D721Med (cell line): ENCODE data around the gene PRR7.
A peak's percentile ranks its signal among the peaks of the same experiment; 100 is the strongest.

Experiments
- DNase-seq: peaks from one replicate; pipeline ENCODE4 v3.0.0; 2011; ENCODE audit warnings: low spot score; ENCODE audit not compliant: insufficient read length
- FAIRE-seq: peaks from 2 replicates; lab custom pipeline; 2011; peaks lifted over from hg19 to GRCh38; lab: Jason Lieb, UNC
- TF ChIP-seq, protein P1 (sequence below): IDR thresholded peaks from 2 replicates; pipeline ENCODE4 v1.5.1; 2012; ENCODE audit warnings: mild to moderate bottlenecking, control low read depth; ENCODE audit not compliant: insufficient read depth; ENCODE audit errors: missing control alignments

Gene PRR7

DNA sequence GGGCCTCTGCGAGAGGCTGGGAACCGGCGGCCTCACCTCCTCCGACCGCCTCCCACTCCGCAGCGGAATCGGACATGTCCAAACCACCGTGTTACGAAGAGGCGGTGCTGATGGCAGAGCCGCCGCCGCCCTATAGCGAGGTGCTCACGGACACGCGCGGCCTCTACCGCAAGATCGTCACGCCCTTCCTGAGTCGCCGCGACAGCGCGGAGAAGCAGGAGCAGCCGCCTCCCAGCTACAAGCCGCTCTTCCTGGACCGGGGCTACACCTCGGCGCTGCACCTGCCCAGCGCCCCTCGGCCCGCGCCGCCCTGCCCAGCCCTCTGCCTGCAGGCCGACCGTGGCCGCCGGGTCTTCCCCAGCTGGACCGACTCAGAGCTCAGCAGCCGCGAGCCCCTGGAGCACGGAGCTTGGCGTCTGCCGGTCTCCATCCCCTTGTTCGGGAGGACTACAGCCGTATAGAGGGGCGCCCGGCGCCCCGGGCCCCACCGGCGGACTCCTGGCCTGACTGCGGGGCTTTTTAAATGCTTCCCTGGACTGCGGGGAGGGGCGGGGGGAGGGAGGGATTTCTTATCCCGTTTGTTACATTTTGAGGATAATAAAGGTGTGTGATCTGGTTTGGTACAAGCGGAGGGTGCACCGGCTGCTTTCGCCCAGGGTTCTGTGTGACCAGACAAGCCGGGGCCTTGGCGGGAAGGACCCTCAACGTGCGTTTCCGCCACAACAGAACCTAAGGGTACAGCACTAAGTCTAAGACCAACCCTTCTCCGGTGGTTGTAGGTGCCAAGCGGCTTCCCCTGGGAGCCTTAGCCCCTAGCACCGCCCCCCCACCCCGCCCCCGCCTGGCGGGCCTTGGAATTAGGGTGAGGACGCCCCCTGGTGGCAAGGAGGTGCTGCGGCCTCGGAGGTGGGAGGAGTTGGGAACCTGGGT, 9.3 kb downstream of the PRR7 start:
- DNase-seq, result peak; percentile 89
- TF ChIP-seq, protein P1, sequence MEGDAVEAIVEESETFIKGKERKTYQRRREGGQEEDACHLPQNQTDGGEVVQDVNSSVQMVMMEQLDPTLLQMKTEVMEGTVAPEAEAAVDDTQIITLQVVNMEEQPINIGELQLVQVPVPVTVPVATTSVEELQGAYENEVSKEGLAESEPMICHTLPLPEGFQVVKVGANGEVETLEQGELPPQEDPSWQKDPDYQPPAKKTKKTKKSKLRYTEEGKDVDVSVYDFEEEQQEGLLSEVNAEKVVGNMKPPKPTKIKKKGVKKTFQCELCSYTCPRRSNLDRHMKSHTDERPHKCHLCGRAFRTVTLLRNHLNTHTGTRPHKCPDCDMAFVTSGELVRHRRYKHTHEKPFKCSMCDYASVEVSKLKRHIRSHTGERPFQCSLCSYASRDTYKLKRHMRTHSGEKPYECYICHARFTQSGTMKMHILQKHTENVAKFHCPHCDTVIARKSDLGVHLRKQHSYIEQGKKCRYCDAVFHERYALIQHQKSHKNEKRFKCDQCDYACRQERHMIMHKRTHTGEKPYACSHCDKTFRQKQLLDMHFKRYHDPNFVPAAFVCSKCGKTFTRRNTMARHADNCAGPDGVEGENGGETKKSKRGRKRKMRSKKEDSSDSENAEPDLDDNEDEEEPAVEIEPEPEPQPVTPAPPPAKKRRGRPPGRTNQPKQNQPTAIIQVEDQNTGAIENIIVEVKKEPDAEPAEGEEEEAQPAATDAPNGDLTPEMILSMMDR, result peak; percentile 85
- FAIRE-seq, result no peak

DNA sequence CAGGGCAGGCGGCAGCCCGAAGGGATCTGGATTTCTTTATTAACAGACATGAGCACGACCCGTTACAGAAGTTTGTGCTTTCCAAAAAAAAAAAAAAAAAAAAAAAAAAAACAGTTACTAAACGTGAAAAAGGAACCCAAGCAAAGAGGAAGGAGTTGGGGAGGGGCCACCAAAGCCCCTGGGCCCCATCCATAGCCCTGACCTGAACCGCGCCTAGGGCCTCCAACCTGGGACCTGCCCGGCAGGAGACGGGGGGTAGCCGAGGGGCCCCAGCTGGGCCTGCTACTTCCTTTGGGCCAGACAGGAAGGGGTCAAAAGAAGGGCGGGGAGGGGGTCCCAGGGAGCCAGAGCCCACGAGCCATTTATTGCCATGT, 10.0 kb downstream of the PRR7 start:
- TF ChIP-seq, protein P1, result no peak
- no peak for DNase-seq
- no peak for FAIRE-seq

DNA sequence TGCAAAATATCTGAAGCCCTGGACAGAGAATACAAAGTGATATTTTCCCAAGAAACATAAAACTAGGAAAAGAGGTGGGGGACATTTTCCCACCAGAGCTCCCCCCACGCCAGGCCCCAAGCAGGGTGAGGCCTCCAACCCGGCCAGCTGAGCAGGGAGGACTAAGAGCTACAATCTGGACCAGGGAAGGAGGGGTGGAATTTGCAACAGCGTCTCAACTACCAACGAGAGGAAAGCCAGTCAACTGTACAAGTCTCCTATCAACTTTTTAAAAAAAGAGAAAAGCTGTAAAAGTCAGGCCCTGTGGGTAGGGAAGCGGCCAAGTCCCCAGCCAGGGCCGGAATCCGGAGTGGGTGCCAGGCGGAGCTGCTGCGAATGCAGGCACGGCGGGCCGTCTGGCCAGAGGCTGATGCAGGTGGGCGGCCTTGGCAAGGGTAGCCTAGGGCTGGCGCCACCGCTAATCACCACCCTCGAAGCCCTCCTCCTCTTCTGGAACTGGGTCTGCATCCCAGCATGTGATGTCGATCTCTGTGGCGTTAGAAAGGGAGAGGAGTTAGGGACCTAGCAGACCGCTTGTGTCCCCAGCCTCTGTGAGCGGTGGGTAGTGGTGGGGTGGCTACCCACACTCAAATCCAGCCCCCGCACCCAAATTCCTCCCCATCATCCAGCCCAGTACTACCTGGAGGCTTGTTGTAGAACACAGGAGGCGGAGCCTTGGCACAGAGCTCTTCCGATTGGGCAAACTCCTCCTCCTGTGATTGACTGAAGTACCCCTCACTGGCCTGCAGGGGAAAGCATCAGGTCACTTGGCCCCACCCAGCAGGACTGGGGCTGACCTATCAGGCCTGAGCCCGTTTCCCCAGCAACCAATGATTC, 10.6 kb downstream of the PRR7 start:
- DNase-seq (peak; percentile 93), FAIRE-seq (no peak)

DNA sequence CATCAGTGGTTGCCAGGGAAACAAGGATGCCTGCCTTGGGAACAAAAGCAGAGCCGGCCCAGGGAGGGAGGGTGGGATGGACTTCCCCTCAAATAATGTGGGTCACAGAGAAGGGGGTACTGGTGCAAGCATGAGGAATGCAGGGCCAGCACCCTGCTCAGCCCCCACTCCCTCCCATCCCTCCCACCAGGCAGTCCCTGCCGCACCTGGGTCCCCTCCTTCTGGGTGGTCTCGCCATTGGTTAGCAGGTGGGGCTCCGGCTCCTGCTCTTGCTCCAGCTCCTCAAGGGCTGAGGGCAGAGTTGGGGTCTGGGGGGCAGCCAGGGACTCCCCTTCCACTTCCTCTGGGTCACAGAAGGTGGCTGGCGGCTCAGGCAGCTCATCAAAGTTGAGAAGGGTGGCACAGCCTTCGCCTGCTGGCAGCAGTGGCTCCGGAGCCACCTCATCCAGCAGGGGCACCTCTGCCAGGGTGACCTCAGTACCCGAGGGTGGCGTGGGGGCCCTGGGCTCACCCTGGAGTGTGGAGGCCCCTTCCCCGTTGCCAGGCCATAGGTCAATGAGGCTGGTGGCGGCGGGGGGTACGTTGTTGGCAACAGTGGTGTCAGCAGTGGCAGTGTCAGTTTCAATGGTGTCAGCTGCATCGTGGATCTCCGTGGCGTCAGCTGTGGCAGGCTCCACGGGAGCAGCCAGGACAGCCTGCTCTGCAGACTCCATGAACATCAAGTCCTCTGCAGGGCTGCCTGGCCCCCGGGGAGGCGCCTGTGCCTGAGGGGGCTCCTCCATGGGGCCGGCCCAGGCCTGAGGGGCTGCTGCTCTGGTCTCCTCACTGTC, 11.5 kb downstream of the PRR7 start:
- FAIRE-seq (no peak), DNase-seq (no peak)
- TF ChIP-seq, protein P1, result no peak

More for the DNA sequence above, 10.6 kb downstream of the PRR7 start:
- TF ChIP-seq, protein P1, result no peak

DNA sequence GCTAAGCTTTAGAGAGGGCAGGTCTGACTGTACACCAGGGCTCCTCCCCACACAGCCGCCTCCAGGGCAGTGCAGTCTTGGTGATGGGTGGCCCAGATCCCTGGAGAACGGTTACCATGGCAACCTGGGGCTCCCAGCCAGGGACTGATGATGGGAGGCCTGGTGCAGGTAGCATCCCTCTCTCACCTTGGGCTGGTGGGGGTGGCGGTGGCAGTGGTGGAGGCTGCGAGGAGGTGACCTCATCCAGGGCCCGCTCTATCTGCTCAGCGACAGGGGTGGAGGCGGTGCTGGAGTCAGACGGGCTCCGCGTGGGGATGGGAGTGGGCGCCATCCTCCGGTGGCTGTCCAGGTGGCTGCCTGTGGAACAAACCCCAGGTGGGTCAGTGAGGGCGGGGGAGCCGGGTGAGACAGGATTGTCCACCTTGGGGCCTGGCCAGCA, 12.3 kb downstream of the PRR7 start:
- TF ChIP-seq, protein P1, result no peak
- no peak for DNase-seq
- FAIRE-seq, result no peak

DNA sequence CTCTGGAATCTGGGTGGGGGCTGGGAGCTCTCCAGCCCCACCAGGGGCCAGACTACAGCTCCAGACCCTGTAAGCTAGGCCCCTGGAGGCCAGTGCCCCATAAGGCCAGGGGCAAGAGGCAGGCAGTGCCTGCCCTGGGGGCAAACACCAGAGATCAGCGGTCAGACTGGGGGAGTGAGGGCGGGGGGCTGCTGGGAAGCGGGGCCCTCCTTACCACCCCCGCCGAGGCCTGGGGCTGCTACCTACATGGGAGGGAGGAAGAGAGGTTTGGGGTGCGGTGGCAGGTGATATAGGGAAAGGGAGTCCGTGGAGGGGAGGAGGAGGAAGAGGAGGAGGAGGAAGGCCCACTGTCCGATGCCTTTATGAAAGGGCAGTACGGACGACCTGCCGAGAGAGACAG, 12.7 kb downstream of the PRR7 start:
- FAIRE-seq (no peak), DNase-seq (no peak)
- TF ChIP-seq, protein P1, result no peak
